ENCODE data around the gene KRTAP19-7. TPM values are rescaled to one million over a fixed set of nuclear protein-coding genes. Genes with fewer than 3 reads are reported as not detected.

KRTAP19-7 gene
- total RNA-seq, 2 experiments from 2014 or later = not detected

DNA sequence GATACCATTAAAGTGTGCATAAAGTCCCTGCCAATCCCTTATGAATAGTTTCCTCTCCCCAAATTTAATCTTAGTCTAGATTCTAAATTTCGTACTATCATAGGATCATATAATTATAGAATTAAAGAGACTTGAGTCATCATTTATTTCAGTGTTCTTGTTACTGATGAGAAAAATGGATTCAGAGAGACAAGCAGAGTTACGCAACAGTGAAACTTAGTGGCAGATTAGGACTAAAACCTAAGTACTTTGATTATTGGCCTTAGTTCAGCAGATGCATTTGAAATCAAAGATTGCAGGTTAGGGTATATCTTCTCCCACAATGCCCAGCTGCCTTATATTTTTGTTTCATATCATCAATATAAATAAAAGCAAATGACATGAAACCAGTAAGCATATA is 843 bp upstream of the KRTAP19-7 start:
- no peak for DNase-seq
- Mint-ChIP-seq H3K9me3 (no peaks in the 10 kb centered on the region), H3K27ac (no peak overlapping the region), H3K36me3 (no peaks in the 10 kb centered on the region), H3K4me3 (no peak overlapping the region), H3K4me1 (ENCODE audit: low read depth) (no peaks in the 10 kb centered on the region), H3K27me3 (no peaks in the 10 kb centered on the region)
- intact Hi-C loops (cut with micrococcal nuclease) = no loop called here
- POLR2A ChIA-PET = no interaction called here
- CTCF ChIA-PET = no interaction called here

DNA sequence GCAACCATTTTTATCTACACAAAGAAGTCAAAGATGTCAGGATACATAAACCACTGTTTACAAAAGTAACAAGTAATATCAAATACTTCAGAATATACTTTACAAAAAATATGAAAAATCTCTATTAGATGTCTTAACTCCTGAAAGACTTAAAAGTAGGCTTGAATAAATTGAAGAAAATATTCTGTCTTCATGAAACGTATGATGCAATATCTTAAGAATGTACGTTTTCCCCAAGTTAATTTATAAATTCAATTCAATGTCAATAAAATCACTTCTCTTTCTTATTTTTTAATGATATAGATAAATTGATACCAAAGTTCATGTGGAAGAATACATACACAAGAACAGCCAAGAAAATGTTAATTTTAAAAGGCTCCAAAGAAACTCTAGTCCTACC is 6.0 kb downstream of the KRTAP19-7 start:
- peaks cover 4% of the 10 kb centered on the region for H3K9me3 Mint-ChIP-seq
- no peak overlapping the region for H3K27ac Mint-ChIP-seq
- H3K4me3 Mint-ChIP-seq = no peak overlapping the region
- no peak for DNase-seq
- intact Hi-C loops (cut with micrococcal nuclease) = no loop called here
- no peaks in the 10 kb centered on the region for H3K4me1 Mint-ChIP-seq (ENCODE audit: low read depth)
- POLR2A ChIA-PET = no interaction called here
- CTCF ChIA-PET = no interaction called here
- H3K36me3 Mint-ChIP-seq = no peaks in the 10 kb centered on the region
- H3K27me3 Mint-ChIP-seq = no peaks in the 10 kb centered on the region

DNA sequence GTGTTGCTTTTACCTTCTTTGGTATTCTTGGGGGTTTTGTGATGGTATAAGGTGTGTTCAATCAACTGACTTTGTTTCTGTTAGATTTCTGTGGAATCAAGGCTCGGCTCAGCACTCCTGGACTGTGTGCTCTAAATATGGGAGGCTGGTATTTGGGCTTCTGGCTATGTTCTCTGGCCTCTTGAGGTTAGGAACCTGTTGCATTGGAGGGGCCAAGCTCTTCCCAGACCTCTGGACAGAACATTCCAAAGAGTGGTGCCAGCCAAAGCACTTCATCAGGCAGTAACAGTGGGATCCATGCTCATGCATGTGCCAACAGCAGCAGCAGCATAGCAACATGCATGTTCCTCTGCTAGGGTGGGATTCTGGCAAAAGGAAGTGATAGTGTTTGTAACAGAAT is 8.3 kb downstream of the KRTAP19-7 start:
- Mint-ChIP-seq H3K4me3 (no peak overlapping the region), H3K36me3 (no peaks in the 10 kb centered on the region), H3K27me3 (no peaks in the 10 kb centered on the region), H3K4me1 (ENCODE audit: low read depth) (no peaks in the 10 kb centered on the region), H3K27ac (no peak overlapping the region), H3K9me3 (peaks cover 4% of the 10 kb centered on the region)
- no peak for DNase-seq
- POLR2A ChIA-PET = no interaction called here
- CTCF ChIA-PET = interaction anchor here (0.6 kb wide), 1 partner anchor 12 kb away, joined by 3 read pairs; no protein-coding TSS in a partner anchor
- intact Hi-C loops (cut with micrococcal nuclease) = no loop called here

DNA sequence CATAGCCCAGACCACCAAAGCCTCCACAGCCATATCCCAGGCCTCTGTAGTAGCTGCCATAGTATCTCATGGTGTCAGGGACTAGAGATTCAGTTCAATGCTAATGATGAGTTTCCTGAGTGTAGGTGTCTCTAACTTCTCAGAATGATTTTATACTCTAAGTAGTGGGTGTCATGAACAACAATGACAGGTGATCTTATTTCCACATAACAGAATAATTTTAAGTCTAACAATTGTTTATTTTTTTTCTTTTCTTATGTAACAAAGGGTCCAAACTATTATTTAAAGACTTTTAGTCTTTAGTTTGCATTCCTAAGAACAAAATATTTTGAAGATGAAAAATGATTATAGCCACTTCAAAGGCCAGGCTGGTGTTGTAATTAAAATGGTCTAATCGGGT is 19.4 kb downstream of the KRTAP19-7 start, which contains the start of gene KRTAP19-6:
TSS of gene KRTAP19-6 (minus strand) at position 101 of the 400 bp plus-strand sequence. CDS start at position 70, 31 bp downstream.
- Mint-ChIP-seq H3K4me3 (no peak within 1 kb of the TSS), H3K27ac (no peak within 1 kb of the TSS), H3K36me3 (no peaks in the 10 kb centered on the region), H3K9me3 (no peaks in the 10 kb centered on the region), H3K27me3 (no peaks in the 10 kb centered on the region), H3K4me1 (ENCODE audit: low read depth) (no peaks in the 10 kb centered on the region)
- CTCF ChIA-PET = no interaction called here
- no peak for DNase-seq
- POLR2A ChIA-PET = no interaction called here
- intact Hi-C loops (cut with micrococcal nuclease) = no loop called here

DNA sequence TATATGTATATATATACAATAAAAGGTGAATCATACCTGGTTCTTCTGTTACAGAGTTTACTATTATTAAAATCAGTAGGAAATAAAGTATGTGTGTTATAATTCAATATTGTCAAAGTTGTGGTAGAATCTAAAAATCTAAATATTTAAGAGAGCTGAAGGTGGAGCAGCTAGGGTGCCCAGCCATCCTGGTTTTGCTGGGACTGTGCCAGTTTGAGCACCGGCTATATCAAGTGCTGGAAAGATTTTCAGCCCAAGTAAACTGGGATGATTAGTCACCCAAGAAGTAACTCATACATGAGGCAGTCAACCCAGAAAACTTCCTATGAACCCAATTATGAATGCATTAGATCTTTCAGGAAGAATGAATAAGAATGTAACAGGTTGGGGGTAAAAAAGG is 42.2 kb downstream of the KRTAP19-7 start:
- Mint-ChIP-seq H3K9me3 (peaks cover 4% of the 10 kb centered on the region), H3K27me3 (no peaks in the 10 kb centered on the region), H3K4me1 (ENCODE audit: low read depth) (no peaks in the 10 kb centered on the region), H3K4me3 (no peak overlapping the region), H3K27ac (no peak overlapping the region), H3K36me3 (no peaks in the 10 kb centered on the region)
- no peak for DNase-seq
- CTCF ChIA-PET = no interaction called here
- intact Hi-C loops (cut with micrococcal nuclease) = no loop called here
- POLR2A ChIA-PET = no interaction called here

DNA sequence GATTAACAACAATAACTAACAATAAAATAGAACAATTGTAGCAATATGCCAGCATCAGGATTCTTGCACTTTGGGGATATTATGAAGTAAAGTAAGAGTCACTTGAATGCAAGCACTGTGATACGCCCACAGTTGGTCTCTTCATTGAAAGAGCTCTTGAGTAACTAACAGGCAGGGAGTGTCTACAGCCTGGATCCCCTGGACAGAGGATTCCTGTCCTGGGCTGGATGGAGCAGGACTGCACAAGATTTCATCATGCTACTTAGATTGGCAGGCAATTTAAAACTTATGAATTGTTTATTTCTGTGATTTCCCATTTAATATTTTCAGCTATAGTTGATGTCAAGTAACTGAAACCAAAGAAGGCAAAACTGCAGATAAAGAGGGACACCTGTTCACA is 45.4 kb downstream of the KRTAP19-7 start:
- no peak for DNase-seq
- H3K27me3 Mint-ChIP-seq = no peaks in the 10 kb centered on the region
- H3K4me3 Mint-ChIP-seq = no peak overlapping the region
- intact Hi-C loops (cut with micrococcal nuclease) = no loop called here
- H3K9me3 Mint-ChIP-seq = no peaks in the 10 kb centered on the region
- no peaks in the 10 kb centered on the region for H3K36me3 Mint-ChIP-seq
- no peak overlapping the region for H3K27ac Mint-ChIP-seq
- POLR2A ChIA-PET = no interaction called here
- CTCF ChIA-PET = no interaction called here
- no peaks in the 10 kb centered on the region for H3K4me1 Mint-ChIP-seq (ENCODE audit: low read depth)

Other genes starting within 250 kb of the KRTAP19-7 start
- gene KRTAP26-1, start 241.0 kb downstream of the KRTAP19-7 start, total RNA-seq = not detected
- not detected for gene KRTAP27-1, start 223.6 kb downstream of the KRTAP19-7 start, total RNA-seq
- not detected for gene KRTAP23-1, start 212.7 kb downstream of the KRTAP19-7 start, total RNA-seq
- not detected for gene KRTAP13-2, start 189.0 kb downstream of the KRTAP19-7 start, total RNA-seq
- not detected for gene KRTAP13-1, start 165.3 kb downstream of the KRTAP19-7 start, total RNA-seq
- gene KRTAP13-3, start 135.4 kb downstream of the KRTAP19-7 start, total RNA-seq = not detected
- gene KRTAP13-4, start 131.1 kb downstream of the KRTAP19-7 start, total RNA-seq = not detected
- not detected for gene KRTAP15-1, start 121.0 kb downstream of the KRTAP19-7 start, total RNA-seq
- not detected for gene KRTAP19-1, start 80.9 kb downstream of the KRTAP19-7 start, total RNA-seq
- gene KRTAP19-2, start 73.9 kb downstream of the KRTAP19-7 start, total RNA-seq = not detected
- not detected for gene KRTAP19-3, start 69.3 kb downstream of the KRTAP19-7 start, total RNA-seq
- not detected for gene KRTAP19-4, start 64.1 kb downstream of the KRTAP19-7 start, total RNA-seq
- not detected for gene KRTAP19-5, start 59.2 kb downstream of the KRTAP19-7 start, total RNA-seq
- gene KRTAP19-6, start 19.4 kb downstream of the KRTAP19-7 start, total RNA-seq = not detected
- gene KRTAP22-2, start 29.1 kb upstream of the KRTAP19-7 start, total RNA-seq = not detected
- not detected for gene KRTAP6-3, start 31.1 kb upstream of the KRTAP19-7 start, total RNA-seq
- gene KRTAP6-2, start 37.6 kb upstream of the KRTAP19-7 start, total RNA-seq = not detected
- gene KRTAP22-1, start 39.8 kb upstream of the KRTAP19-7 start, total RNA-seq = not detected
- not detected for gene KRTAP6-1, start 52.6 kb upstream of the KRTAP19-7 start, total RNA-seq
- gene KRTAP20-1, start 55.1 kb upstream of the KRTAP19-7 start, total RNA-seq = not detected
- gene KRTAP20-4, start 59.3 kb upstream of the KRTAP19-7 start, total RNA-seq = not detected
- gene KRTAP20-2, start 73.9 kb upstream of the KRTAP19-7 start, total RNA-seq = not detected
- not detected for gene KRTAP20-3, start 81.5 kb upstream of the KRTAP19-7 start, total RNA-seq
- not detected for gene KRTAP21-3, start 157.5 kb upstream of the KRTAP19-7 start, total RNA-seq
- not detected for gene KRTAP21-2, start 185.9 kb upstream of the KRTAP19-7 start, total RNA-seq
- not detected for gene KRTAP21-1, start 194.1 kb upstream of the KRTAP19-7 start, total RNA-seq